ENCODE results near the gene ITGAE. TPM values are rescaled to one million over a fixed set of nuclear protein-coding genes. Genes with fewer than 3 reads are reported as not detected.
"Not testable (repeated sequence)": the region's sequence is repeated elsewhere in the genome, so short reads cannot be mapped to it uniquely, and the experiment has no call there.

The ITGAE gene
- total RNA-seq, 1 experiment from 2014 or later = 24.7 TPM

- no peak for DNase-seq (ENCODE audit: low spot score)
Measured at GRCh38 chr17:3801347-3801746, 359 bp upstream of the ITGAE start.

GRCh38 chr17:3799181-3799945, 1.6 kb downstream of the ITGAE start:
- in situ Hi-C loops (cut with HindIII; ENCODE audit: low sequenced_read_pairs) = no loop called here
- DNase-seq (ENCODE audit: low spot score) = no peak

More at GRCh38 chr17:3801347-3801746, 359 bp upstream of the ITGAE start:
- in situ Hi-C loops (cut with HindIII; ENCODE audit: low sequenced_read_pairs) = loop anchor here (10.0 kb wide), 1 partner anchor 57 kb away; no protein-coding TSS in a partner anchor

- in situ Hi-C loops (cut with HindIII; ENCODE audit: low sequenced_read_pairs) = no loop called here
- DNase-seq (ENCODE audit: low spot score) = no peak
Measured at GRCh38 chr17:3798273-3799180, 2.5 kb downstream of the ITGAE start.

GRCh38 chr17:3796822-3797170, 4.2 kb downstream of the ITGAE start:
- in situ Hi-C loops (cut with HindIII; ENCODE audit: low sequenced_read_pairs) = no loop called here
- DNase-seq (ENCODE audit: low spot score) = no peak

- peak; percentile 64 for DNase-seq (ENCODE audit: low spot score)
- in situ Hi-C loops (cut with HindIII; ENCODE audit: low sequenced_read_pairs) = no loop called here
Measured at GRCh38 chr17:3796110-3796821, 4.7 kb downstream of the ITGAE start.

- DNase-seq (ENCODE audit: low spot score) = peak; percentile 74
- in situ Hi-C loops (cut with HindIII; ENCODE audit: low sequenced_read_pairs) = no loop called here
Measured at GRCh38 chr17:3795390-3796102, 5.4 kb downstream of the ITGAE start.

- DNase-seq (ENCODE audit: low spot score) = no peak
- in situ Hi-C loops (cut with HindIII; ENCODE audit: low sequenced_read_pairs) = no loop called here
Measured at GRCh38 chr17:3794557-3795389, 6.2 kb downstream of the ITGAE start.

- DNase-seq (ENCODE audit: low spot score); in situ Hi-C loops (cut with HindIII; ENCODE audit: low sequenced_read_pairs): not testable (repeated sequence)
Measured at GRCh38 chr17:3794152-3794551, 6.8 kb downstream of the ITGAE start.

GRCh38 chr17:3793258-3793657, 7.7 kb downstream of the ITGAE start:
- in situ Hi-C loops (cut with HindIII; ENCODE audit: low sequenced_read_pairs); DNase-seq (ENCODE audit: low spot score): not testable (repeated sequence)

- in situ Hi-C loops (cut with HindIII; ENCODE audit: low sequenced_read_pairs) = no loop called here
- DNase-seq (ENCODE audit: low spot score) = peak; percentile 59
Measured at GRCh38 chr17:3792481-3792880, 8.5 kb downstream of the ITGAE start.

GRCh38 chr17:3788200-3788599, 12.8 kb downstream of the ITGAE start:
- in situ Hi-C loops (cut with HindIII; ENCODE audit: low sequenced_read_pairs) = no loop called here
- no peak for DNase-seq (ENCODE audit: low spot score)

GRCh38 chr17:3785323-3785722, 15.7 kb downstream of the ITGAE start:
- in situ Hi-C loops (cut with HindIII; ENCODE audit: low sequenced_read_pairs); DNase-seq (ENCODE audit: low spot score): not testable (repeated sequence)

- DNase-seq (ENCODE audit: low spot score) = no peak
- in situ Hi-C loops (cut with HindIII; ENCODE audit: low sequenced_read_pairs) = no loop called here
Measured at GRCh38 chr17:3782751-3783150, 18.2 kb downstream of the ITGAE start.

GRCh38 chr17:3780986-3781385, 20.0 kb downstream of the ITGAE start:
- in situ Hi-C loops (cut with HindIII; ENCODE audit: low sequenced_read_pairs) = no loop called here
- DNase-seq (ENCODE audit: low spot score) = no peak

- no peak for DNase-seq (ENCODE audit: low spot score)
- in situ Hi-C loops (cut with HindIII; ENCODE audit: low sequenced_read_pairs) = no loop called here
Measured at GRCh38 chr17:3777366-3778120, 23.4 kb downstream of the ITGAE start.

- in situ Hi-C loops (cut with HindIII; ENCODE audit: low sequenced_read_pairs) = no loop called here
Measured at GRCh38 chr17:3773966-3774365, 27.0 kb downstream of the ITGAE start.

GRCh38 chr17:3773511-3773910, 27.5 kb downstream of the ITGAE start:
- in situ Hi-C loops (cut with HindIII; ENCODE audit: low sequenced_read_pairs) = no loop called here
- no peak for DNase-seq (ENCODE audit: low spot score)

More at GRCh38 chr17:3773966-3774365, 27.0 kb downstream of the ITGAE start:
- DNase-seq (ENCODE audit: low spot score) = no peak

Measured in G401 (cell line).